HG02943 (cell line): ENCODE measurements around the gene DSE.

ENCODE experiments used
- ATAC-seq: cut with Tn5 transposase; IDR thresholded peaks from one replicate; pipeline ENCODE4 v1.9.1; 2021; ENCODE audit warnings: mild to moderate bottlenecking, low read depth, moderate library complexity; ENCODE audit not compliant: unreplicated experiment

DSE gene

DNA sequence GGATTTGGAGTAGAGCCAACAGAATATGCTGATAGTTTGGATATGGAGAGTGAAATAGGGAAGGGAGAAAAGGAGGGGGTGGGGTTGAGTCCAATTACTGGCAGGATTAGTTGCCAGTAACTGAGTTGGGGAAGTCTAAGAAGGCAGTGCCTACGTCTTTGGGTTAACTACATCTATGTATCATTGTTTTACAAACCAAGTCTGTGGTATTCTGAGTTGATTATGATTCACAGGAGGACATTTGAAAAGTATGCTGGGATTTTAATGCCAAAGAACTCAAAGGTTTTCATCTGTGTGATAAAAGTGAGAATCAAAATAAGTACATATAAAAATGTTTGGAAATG lies 14.7 kb downstream of the DSE start:
- no peak for ATAC-seq

DNA sequence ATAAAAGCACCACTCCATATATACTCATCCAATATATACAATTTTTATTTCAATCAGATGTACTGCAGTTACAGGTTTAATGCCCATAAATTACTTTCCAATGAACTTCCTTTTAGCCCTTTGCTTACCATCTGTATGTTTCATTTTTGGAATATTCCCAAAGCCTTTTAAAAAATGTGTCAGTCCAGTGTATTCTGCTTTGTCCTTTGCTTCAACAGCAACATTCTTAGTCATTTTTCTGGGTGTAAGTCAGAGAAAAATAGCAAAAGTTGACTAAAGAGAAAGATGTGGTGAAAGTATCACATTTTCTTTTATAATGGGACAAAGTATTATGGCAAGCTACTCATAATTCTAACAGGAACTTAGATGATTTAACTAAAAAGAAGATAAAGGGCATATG lies 15.2 kb downstream of the DSE start:
- no peak for ATAC-seq

DNA sequence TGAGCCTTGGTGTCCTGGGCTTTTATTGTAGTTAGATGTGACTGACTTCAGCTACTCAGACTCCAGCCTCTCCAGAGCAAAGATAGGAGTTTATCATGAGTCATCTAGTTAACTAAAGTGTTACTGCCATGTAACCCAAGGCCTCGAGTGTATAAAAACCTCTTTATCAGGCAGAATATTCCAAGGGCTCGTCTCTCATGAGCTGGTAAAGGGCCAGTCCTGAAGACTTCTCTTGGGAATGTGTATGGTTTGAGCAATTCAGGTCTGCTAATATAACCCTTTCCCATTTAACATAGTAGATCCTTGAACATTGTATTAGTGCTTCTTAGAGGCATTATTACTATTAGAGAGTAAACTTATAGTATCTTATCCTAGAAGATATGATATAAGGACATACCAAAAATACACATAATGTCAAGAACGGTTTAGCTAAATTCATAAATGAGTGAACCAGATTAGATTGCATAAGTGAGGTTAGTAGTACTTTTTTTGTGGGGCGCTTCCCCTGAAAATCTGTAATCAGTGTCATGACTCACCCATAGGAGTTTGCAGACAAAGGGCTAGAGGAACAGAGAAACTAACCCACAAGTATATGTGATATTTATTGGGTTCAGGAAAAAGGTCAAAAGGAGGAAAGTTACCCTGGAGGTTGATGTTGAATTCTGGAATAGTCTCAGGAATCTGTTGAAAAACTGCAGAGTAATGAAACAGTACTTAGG lies 16.0 kb downstream of the DSE start:
- ATAC-seq: no peak

DNA sequence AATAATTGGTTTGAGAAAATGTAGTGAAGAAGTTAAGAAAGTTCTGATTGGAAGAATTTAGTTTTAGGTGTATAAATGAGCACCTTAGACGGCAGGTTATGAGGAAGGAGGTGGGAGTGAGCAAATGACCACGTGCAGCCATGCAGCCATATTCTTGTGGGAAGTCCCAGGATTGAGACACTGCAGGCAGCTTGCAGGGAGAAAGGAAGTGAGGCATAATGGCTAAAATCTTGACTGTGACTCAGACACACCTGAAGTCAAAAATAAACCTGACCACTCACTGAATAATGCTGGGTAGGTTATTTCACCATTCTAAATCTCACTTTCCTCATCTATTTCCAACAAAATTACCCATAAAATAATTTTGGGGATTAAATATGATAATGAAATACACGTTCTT lies 16.6 kb downstream of the DSE start:
- ATAC-seq: no peak

DNA sequence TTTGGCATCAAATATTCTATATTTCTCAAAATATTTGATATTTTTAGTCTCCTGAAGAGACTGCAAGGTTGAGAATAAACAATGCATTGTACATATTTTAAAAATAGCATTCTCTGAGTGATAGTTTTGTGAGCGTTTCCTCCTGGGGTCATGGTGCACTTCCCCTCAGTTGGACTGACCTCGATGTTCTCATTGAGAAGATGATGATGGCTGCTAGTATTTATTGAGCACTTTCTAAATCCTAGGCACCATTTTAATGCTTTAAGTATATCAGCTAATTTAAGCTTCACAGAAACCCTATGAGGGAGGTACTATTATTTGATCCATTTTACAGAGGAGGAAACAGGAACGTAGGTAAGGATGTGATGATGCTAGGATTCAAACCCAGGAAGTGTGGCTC lies 18.2 kb downstream of the DSE start:
- ATAC-seq: no peak

DNA sequence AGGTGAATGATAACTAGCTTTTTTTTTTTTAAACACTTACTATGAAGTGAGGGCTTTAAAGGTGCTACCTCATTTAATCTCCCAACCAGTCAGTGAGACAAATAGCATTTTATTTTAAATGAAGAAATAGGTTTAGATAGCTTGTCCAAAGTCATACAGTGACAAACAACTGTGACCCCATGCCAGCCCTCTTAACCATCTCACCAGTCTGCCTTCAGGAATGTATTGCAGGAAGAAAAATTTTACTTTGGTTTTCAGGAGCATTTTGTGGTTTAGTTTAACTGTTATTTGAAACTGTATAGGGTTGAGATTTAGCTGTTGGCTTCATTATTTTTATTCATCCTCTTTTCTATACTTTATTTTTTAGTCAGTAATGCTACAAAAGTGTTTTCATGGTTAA lies 18.6 kb downstream of the DSE start:
- no peak for ATAC-seq

DNA sequence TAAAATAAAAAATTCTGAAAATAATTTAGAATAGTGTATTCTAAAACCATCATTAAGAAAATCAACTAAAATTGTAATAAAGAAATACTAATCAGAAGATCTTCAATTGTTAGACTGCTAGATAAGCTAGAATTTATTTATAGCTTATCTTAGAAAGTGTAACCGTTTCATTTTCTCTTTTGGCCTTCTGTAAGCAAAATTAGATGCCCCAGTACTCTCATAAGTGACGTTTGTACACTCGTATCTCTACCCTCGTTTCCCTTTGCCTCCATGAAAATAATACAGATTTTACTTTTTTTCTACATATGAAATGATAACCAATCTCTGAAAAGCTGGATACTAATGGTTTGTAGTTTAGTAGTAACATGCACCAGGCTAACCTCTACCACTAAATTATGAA lies 19.8 kb downstream of the DSE start:
- ATAC-seq: no peak

DNA sequence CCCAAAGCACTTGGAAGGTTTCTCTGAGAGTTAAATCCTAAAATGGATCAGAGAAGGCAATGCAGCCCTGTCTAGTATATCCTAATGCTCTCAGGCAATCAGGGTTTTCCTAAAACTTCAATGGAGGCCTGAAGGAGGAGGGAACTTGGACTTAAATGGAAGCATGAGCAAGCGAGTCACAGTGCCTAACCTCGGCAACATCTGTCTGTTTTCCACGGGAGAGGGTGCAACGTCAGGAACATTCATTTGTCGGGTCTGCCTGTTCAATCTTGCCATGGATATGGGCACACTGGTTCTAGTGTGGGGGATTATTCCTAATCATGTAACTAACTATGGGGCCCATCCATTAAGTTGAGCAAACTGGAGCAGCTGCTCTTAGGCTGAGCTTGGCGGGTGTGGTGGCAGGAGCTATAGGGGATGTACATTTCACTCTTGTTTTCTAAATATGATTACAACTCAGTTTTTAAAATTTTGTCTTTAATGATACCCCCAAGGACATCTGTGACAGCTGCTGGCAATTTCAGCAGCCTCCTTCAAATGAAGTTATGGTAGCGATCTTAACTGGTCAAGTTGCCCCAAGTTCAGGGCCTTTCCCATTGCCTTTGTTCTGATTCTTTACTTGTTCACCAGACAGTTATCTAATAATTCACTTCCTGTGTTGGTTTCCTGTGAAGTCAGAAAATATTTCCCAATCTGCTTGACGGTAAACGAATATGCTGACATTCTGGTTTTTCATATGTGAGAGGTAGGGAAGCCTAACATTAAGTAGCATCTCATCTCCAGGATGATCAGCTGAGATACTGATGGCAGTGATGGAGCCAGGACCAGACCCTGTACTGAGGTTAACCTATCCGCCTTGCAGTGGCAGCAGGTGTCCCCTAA lies 21.6 kb downstream of the DSE start:
- no peak for ATAC-seq

DNA sequence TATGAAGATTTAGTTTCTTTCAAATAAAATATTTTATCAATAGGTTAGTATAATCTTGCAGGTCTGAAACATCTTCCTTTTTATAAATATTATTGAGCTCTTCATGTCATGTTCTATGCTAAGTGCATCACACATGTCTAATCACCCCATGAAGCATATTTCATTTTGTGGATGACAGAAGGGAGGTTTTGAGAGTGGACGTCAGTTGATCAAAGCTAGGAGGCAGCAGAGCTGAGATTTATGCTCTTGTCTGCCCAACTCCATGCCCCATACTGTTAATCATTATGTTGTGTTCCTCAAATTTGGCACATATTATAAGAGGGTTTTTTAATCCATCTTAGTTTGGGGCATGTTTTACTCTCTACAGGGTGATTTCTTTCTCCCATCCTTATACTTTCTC lies 22.7 kb downstream of the DSE start:
- ATAC-seq: no peak

DNA sequence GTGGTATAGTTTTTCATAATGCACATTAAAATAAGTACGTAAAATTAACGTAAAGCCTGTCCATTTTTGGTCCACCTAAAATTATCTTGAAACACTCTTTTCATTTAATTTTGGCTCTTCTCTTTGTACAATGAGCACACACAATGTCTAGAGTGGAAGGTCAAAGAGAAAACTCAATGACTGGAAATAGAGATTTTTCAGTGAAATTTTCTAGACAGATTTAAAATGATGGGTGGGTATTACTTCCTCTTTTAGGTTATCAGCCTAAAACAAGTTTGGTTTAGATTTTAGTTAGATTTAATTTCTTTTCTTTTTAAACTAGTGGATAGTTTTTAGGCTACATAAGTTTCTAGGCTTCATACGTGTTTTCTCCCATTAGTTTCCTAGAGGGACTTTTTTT lies 24.9 kb downstream of the DSE start:
- no peak for ATAC-seq

DNA sequence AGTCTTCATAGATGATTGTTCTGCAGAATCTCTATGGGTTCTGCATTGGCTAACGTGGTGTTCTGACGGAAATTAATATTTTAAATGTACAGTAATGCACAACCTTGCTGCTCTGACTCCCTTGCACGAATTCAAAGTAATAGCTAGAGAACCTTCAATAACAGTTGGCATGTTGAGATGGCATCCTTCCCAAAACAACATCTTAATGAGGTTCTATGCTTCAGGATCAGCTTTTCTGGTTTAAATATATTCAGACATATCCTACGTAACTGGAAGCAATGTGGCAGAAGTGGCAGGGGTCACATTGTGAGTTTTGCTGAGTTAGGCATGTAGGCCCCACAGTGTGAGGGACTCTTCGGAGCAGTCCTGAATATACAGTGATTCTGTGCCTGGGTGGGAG lies 25.7 kb downstream of the DSE start:
- no peak for ATAC-seq

DNA sequence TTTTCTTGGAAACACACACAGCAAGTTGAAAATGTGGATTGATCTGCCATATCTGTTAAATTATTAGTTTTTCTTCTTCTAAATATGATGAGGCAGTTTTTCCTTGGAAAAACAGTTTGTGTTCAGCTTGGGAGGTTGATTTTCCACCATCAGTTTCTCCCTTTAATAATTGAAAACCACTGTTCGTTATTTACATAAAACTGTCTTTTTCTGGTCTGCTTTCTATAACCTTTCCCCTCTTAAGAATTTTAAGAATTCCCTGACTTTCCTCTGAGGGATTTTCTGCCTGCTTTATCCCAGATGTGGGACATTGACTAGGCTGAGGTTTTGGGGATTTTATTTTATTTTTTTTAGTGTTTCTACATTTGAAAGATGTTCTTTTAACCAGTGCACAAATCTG lies 27.2 kb downstream of the DSE start:
- no peak for ATAC-seq

DNA sequence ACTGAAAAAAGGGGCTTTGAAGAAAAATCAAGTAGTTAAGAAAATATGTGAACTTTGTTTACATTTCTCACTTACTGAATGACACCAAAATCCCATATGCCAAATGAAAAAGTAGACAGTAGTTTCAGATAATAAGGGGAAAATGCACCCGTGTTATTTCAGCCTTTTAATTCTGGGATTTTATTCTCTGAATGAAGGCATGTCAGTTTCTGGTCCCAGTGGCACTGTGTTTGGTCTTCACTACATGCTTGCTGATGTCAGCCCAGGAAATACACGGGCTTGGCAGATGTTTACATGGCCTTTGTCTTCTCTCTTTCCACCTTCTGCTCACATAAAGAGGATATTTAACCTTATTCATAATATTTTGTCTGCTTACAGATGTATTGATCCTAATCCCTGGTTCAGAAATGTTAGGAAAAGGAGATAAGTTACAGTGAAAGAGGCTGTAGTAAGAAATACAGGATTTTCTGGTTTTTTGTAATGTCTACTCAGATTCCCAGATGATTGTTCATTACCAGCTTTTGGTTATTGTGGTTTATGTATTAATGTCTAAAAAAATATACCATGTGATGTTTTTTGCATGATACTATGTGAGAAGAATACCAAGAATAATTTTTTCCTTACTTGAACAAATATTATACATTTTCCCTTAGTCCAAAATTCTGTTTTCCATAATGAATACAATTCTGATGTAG lies 27.7 kb downstream of the DSE start:
- ATAC-seq: no peak

DNA sequence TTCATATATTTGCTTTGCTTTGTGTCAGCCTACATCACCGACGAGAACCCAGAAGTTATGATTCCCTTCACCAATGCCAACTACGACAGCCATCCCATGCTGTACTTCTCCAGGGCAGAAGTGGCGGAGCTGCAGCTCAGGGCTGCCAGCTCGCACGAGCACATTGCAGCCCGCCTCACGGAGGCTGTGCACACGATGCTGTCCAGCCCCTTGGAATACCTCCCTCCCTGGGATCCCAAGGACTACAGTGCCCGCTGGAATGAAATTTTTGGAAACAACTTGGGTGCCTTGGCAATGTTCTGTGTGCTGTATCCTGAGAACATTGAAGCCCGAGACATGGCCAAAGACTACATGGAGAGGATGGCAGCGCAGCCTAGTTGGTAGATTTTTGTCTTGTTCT lies 28.5 kb downstream of the DSE start:
- ATAC-seq: no peak

DNA sequence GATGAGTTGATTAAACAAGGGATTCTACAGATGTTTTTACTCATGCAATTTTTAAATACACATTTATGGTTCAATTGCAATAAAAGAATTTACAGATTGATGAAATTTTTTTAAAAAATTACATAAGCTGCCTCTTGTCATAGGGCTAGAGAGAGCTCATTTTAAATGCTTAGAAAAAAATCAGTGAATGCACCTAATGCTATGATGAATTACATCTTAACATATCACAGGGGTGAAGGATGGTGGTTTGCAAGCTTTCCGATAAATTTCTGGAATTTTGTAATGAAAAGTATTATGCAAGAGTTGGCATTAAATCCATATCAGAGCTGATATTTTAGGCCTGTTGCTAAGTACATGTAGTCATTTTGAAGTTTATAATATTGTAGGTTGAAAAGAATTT lies 29.6 kb downstream of the DSE start:
- no peak for ATAC-seq

DNA sequence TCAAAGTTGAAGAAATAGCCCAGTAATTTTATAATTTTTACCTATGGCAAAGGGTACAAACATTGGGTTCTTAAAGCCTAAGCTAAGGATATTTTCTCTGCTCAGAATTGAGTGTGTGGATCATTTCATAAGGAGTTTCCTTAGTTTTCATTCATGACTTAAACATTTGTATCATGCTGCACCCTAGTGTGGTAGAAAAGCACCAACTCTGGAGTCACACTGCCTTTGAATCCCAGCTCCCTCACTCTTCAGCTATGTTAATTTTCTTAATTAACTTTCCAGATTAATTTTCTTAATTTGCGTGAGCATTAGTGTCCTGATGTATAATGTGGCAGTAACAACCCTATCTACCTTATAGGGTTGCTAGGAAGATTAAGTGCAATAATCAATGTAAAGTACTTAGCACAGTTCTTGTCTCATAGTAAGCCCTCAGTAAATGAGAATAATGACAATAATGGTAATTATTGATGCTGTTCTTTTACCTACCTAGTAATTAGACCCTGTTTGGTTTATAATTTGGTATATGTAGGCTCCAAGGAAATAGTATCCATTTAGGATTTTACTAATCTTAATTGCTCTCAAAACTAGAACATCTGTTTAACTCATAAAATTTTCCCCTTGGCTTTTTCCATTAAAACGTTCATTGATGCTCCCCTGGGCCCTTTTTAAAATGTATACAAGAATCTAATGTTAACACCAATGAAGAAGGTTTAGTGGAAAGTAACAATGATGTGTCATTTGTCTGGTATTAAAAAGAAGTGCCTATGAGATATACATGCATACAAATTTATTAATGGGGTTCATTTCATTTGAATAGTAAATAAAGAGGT lies 31.6 kb downstream of the DSE start:
- no peak for ATAC-seq

DNA sequence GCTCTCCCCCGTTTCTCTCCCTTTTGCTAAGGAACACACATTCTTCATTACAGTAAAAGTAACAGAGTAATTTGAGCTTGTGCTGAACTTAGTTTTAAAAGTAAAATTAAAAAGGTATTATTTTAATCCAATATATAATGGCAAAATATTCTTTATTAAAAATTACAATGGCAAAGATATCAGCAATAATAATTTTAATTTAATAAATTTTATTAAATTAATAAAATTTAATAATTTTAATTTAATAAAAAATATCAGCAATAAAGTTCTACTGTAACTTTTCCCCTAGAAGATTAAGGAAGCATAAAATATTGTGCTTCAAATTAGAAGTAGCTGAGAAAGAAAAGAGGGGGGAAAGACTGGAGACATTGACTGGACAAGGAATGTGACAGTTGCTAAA lies 32.5 kb downstream of the DSE start:
- no peak for ATAC-seq

DNA sequence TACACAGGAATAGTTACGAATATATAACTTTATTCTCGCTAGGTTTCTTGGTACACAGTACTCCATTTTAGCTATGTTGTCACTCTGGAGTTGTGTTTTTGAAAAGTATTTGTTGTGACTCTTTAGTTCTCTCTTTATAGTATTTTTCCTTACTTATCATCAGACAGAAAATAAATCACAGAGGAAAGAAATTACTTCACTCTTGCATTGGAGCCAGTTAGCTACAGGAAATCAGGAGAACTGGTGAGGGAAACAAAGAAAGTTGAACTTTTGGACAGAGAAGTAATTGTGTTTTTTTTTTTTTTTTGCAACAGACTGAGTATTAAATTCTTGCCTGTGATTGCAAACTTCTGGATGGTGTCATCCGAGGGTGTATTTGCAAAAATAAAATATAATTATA lies 33.9 kb downstream of the DSE start:
- no peak for ATAC-seq

DNA sequence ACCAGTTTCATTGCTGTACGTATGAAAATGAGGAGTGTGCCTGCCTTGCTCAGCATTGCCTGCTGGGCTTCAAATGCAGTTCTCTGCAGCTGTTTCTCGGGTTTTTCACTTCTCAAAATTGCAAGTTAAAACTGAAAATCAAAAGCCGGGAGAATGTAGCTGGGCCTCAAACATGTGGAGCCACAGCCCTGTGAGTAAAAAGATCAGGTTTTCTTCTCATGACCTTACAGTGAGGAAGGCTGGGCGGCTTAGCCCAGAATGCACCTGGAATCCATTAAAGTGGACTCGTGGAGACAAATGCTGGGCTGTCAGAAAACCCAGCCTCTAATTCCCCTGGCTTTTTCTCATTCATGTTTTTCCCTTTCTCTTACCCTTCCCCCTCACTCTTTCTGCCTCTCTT lies 34.4 kb downstream of the DSE start:
- peak; percentile 62 for ATAC-seq

DNA sequence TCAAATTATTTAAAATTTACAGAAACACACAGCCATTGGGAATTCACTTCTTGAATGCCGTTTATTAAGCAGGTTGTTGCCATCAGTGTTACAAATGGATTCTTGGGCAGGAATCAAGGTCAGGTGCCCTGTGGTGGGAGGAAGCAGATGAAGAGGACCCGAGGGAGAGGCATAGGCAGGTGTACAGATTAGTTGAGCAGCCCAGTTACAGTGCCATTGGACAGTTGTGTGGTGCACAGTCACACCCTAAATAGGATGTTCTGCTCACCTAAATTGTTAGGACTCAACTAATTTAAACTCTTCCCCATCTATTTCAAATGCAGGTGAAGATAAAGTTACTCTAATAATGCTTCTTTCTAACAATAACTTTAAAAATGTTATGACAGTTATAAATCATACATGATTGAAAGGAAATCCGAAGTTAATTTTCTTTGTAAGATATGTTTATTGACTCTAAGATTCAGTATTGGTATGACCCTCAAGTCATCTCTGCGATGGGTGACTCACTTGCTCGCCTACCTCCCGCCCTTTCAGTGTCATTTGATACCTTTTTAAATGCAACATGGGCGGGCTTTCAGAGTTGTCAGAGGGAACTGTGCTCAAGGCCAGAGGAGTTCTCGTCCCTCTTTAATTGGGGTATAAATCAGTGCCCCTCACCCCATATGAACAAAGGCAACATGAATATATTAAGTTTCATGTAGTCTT lies 35.1 kb downstream of the DSE start:
- no peak for ATAC-seq
